Neural cell (in vitro differentiated cells): Measurements from ENCODE around the gene ELOA.
"Not testable (repeated sequence)": the region's sequence is repeated elsewhere in the genome, so short reads cannot be mapped to it uniquely, and the experiment has no call there.

ENCODE experiments used
- CTCF ChIP-seq: fragments of 450-650 bp; IDR thresholded peaks from 2 replicates; pipeline ENCODE4 v1.5.1; 2014; ENCODE audit warnings: antibody characterized with exemption, mild to moderate bottlenecking, moderate library complexity; ENCODE audit not compliant: poor library complexity, severe bottlenecking
- EP300 ChIP-seq: fragments of 450-650 bp; conservative IDR thresholded peaks from 2 replicates; pipeline ENCODE4 v1.6.1; 2014; ENCODE audit warnings: antibody characterized with exemption, mild to moderate bottlenecking, moderate library complexity; ENCODE audit not compliant: poor library complexity, severe bottlenecking
- EZH2 ChIP-seq: fragments of 200-600, 300-800 bp; shearing (Covaris generic), sonication (generic); IDR thresholded peaks from 2 replicates; pipeline ENCODE4 v1.6.1; 2014; ENCODE audit warnings: antibody characterized with exemption, low read length, borderline replicate concordance, mild to moderate bottlenecking; ENCODE audit not compliant: insufficient read depth, poor library complexity, severe bottlenecking

- not testable (repeated sequence) for TF ChIP-seq CTCF, EP300, EZH2
Observed at GRCh38 chr1:23794732-23795182, 51.5 kb downstream of the ELOA start.
